ENCODE data around the gene CTNNA2.
A peak's percentile ranks its signal among the peaks of the same experiment; 100 is the strongest.

The CTNNA2 gene

DNA sequence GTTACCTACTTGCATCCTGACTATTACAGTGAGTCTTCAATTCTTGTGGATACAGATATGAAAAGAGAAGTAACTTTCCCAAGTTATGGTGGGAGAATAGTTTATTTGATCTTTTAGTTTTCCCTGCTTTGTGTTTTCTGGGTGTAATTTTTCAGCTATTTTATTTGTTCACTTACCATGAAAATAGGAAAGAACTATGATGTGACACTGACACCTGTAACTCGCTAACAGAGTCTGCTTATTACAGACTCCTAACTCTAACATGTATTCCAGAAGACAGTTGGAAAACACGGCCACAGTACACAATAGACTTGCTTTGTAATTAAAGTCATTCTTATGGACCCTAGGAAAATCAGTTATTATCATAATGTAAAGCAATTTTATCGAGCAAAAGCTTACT lies 468.5 kb downstream of the CTNNA2 start:
- no peak for DNase-seq (ENCODE audit: low spot score)

DNA sequence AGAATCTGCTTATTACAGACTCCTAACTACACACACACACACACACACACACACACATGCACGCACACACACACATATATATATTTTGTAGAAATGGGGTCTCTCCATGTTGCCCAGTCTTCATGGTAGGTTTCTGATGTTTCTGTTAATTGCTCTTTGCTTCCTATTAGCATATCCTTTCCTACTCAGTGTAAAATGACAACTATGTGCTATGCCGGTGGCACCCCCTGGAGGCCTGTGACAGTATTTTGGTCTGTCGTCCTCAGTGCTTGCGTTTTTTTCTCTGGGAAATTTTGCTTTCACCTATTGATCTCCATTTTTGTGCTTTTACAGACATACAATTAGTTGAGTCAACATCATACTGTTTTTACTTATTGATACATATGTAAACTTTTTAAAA lies 469.6 kb downstream of the CTNNA2 start:
- no peak for DNase-seq (ENCODE audit: low spot score)

DNA sequence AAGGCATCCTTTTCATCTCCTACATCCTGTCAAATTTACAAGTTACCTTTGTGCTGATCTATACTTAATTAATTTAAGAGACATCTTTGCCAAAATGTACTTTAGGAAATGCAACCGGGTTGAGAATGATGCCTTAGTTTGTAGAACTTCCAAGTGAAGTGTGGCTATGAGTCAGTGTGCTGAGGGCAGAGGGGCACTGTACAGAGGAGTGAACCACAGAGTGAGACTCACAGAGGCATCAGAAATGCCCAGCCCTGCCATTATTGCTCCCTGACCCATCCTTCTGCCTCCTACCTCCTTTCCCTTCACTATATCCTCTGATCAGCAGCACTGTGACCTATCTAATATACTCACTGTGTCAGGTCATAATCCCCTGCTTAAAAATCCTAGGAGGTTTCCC lies 471.6 kb downstream of the CTNNA2 start:
- no peak for DNase-seq (ENCODE audit: low spot score)

DNA sequence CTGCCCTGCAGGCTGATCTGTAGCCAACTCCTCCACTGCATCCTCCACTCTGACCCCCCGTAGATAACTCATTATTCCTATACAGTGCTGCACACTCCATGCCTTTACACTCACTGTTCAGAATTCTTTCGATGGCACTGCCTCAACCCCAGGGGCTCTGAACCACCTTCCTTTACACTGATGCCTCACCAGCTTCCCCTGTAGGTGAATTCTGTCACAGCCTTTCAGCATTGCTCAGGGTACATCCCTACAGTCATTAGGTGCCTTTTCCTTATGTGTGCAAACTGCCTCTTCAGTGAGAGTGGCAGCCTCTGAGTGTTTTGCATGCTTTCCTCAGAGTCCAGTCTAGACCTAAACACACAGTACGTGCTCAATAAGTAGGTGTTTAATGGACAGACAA lies 472.3 kb downstream of the CTNNA2 start:
- no peak for DNase-seq (ENCODE audit: low spot score)

GRCh38 chr2:79985571-79985970 lies 472.7 kb downstream of the CTNNA2 start:
- no peak for DNase-seq (ENCODE audit: low spot score)

DNA sequence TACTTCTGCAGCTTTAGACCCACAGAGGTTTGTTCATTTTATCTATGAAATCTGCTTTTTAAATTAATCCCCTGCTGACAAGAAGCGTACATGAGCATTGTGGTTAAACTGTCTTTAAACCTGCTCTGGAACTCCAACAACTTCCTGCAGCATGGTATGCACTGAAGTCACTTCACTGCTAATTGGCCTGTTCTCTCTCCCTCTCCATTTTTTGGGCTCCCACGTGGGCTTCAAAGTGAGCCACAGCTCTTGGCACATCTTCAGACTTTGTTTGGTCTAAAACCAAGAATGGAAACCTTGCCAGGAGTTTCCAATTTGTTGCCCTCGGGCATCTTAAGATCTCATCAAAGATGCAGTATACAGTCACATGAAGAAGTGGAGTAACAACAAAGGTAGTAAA lies 480.3 kb downstream of the CTNNA2 start:
- no peak for DNase-seq (ENCODE audit: low spot score)

DNA sequence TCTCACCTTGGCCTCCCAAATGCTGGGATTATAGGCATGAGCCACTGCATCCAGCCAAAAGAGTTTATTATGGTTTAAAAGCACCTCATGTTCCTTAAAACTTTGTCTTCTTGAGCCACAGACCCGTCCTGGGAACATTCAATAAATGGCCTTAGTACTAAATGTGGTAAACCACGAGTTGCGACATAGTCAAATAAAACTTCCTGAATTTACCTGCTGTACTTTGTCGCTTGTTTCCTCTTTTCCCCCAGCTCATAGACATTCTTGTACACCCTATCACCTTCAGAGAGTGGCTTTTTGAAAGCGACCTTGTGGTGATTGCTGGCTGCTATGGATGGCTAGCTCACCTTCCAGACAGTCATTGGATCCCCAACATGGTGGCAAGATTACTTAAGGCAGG lies 481.3 kb downstream of the CTNNA2 start:
- no peak for DNase-seq (ENCODE audit: low spot score)

- DNase-seq (ENCODE audit: low spot score): no peak
Measured at GRCh38 chr2:79994965-79995364, 482.1 kb downstream of the CTNNA2 start.

DNA sequence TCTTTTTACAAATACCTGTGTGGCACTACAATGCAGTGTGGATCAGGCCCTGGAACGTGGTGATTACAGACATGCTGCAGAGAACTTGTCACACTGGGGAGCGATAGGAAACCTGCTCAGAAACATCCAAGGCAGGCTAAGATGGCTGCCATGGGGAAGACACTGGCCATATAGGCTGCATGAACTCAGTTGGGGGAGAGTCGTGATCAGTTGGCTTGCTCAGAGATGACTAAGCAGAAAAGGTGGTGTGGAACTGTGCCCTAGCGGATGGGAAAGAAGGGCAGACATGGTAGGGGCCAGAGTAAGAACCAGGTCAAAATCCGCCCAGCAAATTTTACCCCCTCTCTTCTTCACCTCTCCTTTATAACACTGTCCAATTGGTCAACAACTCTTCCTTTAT lies 483.9 kb downstream of the CTNNA2 start:
- no peak for DNase-seq (ENCODE audit: low spot score)

DNA sequence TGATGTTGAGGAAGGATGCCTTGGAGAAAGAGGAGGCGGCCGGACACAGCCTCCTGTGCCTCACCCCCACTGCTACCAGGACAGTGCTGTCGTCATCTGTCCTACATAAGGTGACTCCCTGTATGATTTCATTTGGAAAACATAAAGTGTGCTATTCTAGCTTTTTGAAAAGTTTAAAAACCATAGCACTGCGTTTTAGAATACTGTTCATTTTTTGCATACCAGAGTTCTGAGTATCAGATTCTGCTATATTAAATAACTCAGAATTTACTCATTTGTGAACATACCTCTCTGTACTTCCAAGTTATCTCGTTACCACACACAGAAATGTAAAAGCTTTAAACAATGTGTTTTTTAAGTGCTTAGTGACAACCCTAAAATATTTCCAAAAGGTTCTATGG lies 488.9 kb downstream of the CTNNA2 start:
- peak; percentile 34 for DNase-seq (ENCODE audit: low spot score)

DNA sequence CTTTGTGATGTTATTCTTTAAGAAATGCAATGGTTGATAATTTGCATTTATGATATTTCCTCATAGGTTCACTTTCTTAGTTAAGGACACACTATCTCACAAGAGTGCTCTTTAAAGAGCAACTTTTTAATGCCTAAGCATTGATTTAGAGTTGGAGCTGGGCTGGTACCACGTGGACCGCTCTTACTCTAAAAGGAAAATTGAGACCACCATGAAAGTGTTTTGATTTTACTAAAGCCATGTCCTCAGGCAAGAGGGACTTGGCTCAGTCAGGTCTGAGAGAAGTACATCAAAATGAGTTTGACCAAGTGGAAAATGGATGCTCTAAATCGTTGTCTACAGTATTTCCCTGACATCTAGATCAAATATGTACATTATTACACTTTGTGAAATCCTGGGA lies 489.3 kb downstream of the CTNNA2 start:
- DNase-seq (ENCODE audit: low spot score): no peak

DNA sequence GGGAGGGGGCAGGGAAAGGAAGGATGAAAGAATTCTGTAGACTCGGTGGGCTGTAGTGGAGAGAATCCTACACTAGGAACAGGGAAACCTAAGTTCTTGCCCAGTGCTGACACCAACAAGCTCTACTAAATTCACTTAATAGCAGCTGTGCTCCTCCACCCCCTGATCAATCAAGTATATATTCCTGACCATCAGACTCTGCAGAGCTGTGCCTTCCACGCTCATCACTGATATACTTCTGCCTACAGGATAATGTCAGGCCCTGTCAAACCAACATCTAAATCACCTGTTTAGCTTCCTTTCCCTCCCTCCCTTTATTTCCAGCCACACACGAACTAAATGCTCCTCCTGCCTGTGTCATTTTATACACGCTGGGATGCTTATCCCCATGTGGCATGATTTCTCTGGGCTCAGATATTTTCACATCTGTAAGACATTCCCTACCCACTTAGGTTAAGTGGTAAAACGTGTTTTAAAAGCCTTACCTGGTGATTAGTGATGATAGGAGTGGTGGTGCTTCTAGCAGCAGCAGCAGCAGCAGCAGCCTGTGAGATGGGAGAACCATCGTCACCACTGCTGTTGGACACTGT lies 489.8 kb downstream of the CTNNA2 start:
- no peak for DNase-seq (ENCODE audit: low spot score)

DNA sequence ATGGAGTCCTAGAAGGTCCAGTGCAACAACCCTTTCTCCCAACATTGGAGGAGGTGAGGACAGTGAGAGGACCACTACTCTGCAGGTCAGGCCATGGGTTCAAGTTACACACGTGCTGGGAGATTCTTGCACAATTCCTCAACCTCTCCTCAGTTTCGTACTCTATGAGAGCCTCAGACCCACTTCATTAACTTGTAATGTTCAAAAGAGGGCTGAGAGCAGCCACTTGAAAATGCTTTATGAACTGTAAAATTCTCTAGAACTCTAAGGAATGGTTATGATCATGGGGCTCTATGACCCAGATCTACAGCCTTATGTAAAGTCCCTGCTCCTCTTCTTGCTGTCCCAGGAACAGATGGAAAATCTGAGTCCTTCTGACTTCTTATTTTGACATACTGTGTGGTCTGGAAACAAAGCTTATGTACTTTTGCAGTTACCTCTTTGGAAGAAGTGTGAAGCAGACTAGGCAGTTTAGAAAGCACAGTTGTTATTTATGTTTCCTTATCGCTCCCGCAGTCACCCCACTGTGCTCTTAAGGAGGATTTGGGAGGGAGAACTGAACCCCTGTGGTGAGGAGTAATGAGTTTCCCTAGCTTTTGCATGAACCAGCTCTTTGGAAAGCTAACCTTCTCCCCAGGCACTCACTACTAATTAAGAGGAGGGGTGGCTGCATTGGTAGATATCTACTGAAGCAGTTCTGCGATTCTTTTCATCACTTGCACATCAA lies 495.1 kb downstream of the CTNNA2 start:
- DNase-seq (ENCODE audit: low spot score): no peak

GRCh38 chr2:80008596-80008995 lies 495.7 kb downstream of the CTNNA2 start:
- no peak for DNase-seq (ENCODE audit: low spot score)

GRCh38 chr2:80009211-80009610 lies 496.4 kb downstream of the CTNNA2 start:
- no peak for DNase-seq (ENCODE audit: low spot score)

GRCh38 chr2:80012061-80012460 lies 499.2 kb downstream of the CTNNA2 start:
- no peak for DNase-seq (ENCODE audit: low spot score)

DNA sequence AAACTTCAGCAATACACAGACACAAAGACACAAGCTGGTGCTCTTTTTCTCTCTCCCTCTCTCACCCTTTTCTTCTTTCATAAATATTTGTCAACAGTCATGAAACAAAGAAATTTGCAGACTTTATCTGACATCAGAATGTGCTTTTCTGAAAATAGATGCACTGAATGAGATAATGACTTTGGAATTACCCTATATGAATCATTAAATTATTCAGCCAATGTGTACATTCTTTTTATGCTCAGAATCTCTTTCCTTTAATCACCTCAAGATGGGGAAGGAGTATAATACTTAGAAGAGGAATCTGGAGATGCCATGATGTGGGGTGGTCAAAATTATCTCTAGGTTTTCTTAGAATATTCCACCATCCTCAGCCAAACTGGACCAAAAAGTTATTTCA lies 501.8 kb downstream of the CTNNA2 start:
- DNase-seq (ENCODE audit: low spot score): no peak

GRCh38 chr2:80016171-80016570 lies 503.3 kb downstream of the CTNNA2 start:
- no peak for DNase-seq (ENCODE audit: low spot score)

GRCh38 chr2:80019571-80020460 lies 507.0 kb downstream of the CTNNA2 start:
- DNase-seq (ENCODE audit: low spot score): no peak

DNA sequence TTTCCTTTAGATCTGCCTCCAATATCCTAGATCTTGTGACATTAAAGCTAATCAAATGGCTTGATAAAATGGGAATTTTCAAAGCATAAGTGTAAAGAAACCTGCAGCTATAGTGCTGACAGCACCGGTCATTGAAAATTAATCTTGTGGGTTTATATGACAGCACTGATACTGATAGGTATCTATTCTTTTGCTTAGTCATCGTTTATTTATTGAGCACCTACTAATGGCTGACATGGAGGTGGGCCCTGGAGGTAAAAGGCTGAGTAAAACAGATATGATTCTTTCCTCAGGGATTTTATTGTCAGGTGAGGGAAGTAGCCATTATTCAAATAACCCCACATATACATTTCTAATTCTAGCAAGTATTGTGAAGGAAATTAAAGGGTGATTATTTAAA lies 509.2 kb downstream of the CTNNA2 start:
- DNase-seq (ENCODE audit: low spot score): no peak

DNA sequence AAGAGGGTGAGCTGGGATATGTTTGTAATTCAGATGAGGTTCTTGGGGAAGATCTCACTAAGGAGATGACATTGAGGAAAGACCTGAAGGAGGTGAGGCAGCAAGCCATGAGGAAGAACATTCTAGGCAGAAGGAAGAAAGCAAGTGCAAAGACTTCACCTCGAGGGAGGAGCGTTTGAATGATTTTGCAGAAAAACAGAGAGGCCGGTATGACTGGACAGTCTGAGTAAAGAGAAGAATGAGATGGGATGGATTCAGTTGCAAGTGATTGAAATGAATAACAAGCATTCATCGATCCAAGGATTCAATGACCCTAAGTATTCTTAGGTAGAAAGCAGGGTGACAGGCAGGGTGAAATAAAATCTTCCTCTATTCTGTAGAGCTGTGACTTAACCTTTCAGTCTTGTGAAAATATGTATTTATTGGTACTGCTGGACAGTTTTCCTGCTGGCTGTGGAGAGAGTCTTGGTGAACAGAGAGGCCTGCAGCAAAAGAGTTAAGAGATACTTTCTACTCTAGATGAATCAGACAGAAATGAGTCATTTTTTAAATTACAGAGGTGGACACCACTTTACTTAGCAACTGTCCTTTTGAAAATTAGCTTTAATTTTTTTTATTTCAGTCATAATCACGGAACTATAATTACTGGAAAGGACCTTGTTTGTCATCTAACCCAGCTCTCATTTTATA lies 513.3 kb downstream of the CTNNA2 start:
- DNase-seq (ENCODE audit: low spot score): no peak

GRCh38 chr2:80028051-80028450 lies 515.2 kb downstream of the CTNNA2 start:
- no peak for DNase-seq (ENCODE audit: low spot score)

GRCh38 chr2:80028584-80028983 lies 515.7 kb downstream of the CTNNA2 start:
- DNase-seq (ENCODE audit: low spot score): no peak

Measured in GM03348 (cell line).